SU-DHL-6 (cell line): ENCODE results near the gene AFG3L2.

ENCODE experiments used
- H2AFZ ChIP-seq: fragments of 200-600 bp; sonication (generic); 2 replicates; pipeline ENCODE4 v1.6.1; 2014; ENCODE audit warnings: low read depth, mild to moderate bottlenecking, moderate library complexity, mixed read lengths, antibody characterized with exemption, low read length; ENCODE audit not compliant: severe bottlenecking
- H3F3A ChIP-seq: fragments of 200-600 bp; shearing (Covaris generic); 2 replicates; pipeline ENCODE4 v1.6.0; 2016; ENCODE audit warnings: antibody characterized with exemption, mild to moderate bottlenecking; ENCODE audit not compliant: insufficient read depth
- H3K27ac ChIP-seq: fragments of 200-600 bp; sonication (generic); 2 replicates; pipeline ENCODE4 v1.5.1; 2016; ENCODE audit warnings: low read depth, mild to moderate bottlenecking, low read length, moderate library complexity, mixed read lengths
- H3K27me3 ChIP-seq: fragments of 200-600 bp; sonication (generic), shearing (Covaris generic); 2 replicates; pipeline ENCODE4 v1.6.0; 2014; ENCODE audit warnings: mild to moderate bottlenecking, low read length
- H3K36me3 ChIP-seq: fragments of 200-600 bp; sonication (generic); 2 replicates; pipeline ENCODE4 v1.6.1; 2014; ENCODE audit warnings: mild to moderate bottlenecking, low read length, mixed read lengths
- H3K4me2 ChIP-seq: fragments of 300-600, 200-600 bp; shearing (Covaris generic), sonication (generic); 2 replicates; pipeline ENCODE4 v1.6.0; 2014; ENCODE audit warnings: low read length, low read depth, mild to moderate bottlenecking; ENCODE audit not compliant: poor library complexity, severe bottlenecking
- H3K4me3 ChIP-seq: fragments of 200-600 bp; sonication (generic); 2 replicates; pipeline ENCODE4 v1.5.1; 2014; ENCODE audit warnings: antibody characterized with exemption, low read length, mild to moderate bottlenecking, mixed read lengths; ENCODE audit not compliant: insufficient read depth, poor library complexity, severe bottlenecking
- H3K79me2 ChIP-seq: fragments of 200-600 bp; sonication (generic); 2 replicates; pipeline ENCODE4 v1.6.1; 2014; ENCODE audit warnings: mild to moderate bottlenecking, low read length, moderate library complexity; ENCODE audit not compliant: insufficient read depth
- H3K9ac ChIP-seq: fragments of 200-600 bp; sonication (generic); 2 replicates; pipeline ENCODE4 v1.7.0; 2014; ENCODE audit warnings: mild to moderate bottlenecking, low read length
- H3K9me2 ChIP-seq: fragments of 200-600 bp; sonication (generic); replicated peaks from 2 replicates; pipeline ENCODE4 v1.6.1; 2014; ENCODE audit warnings: low read length; ENCODE audit not compliant: insufficient read depth
- H3K9me3 ChIP-seq: fragments of 200-600 bp; sonication (generic); 2 replicates; pipeline ENCODE4 v1.6.1; 2014; ENCODE audit warnings: low read length, mixed read lengths; ENCODE audit not compliant: insufficient read depth
- H4K20me1 ChIP-seq: fragments of 200-600 bp; sonication (generic); 2 replicates; pipeline ENCODE4 v1.6.1; 2014; ENCODE audit warnings: low read depth, mild to moderate bottlenecking, antibody characterized with exemption, low read length, moderate library complexity, mixed read lengths
- CTCF ChIP-seq: fragments of 200-600 bp; sonication (generic); IDR thresholded peaks from one replicate; pipeline ENCODE4 v1.5.1; 2017; ENCODE audit warnings: antibody characterized with exemption, mild to moderate bottlenecking, low read length, moderate library complexity; ENCODE audit not compliant: insufficient read depth, poor library complexity, severe bottlenecking
- EZH2phosphoT487 ChIP-seq: fragments of 200-600 bp; sonication (generic), shearing (Covaris generic); conservative IDR thresholded peaks from 2 replicates; pipeline ENCODE4 v1.6.1; 2018; ENCODE audit warnings: mild to moderate bottlenecking, antibody characterized with exemption, low read length, moderate library complexity, mixed read lengths

Gene AFG3L2

GRCh38 chr18:12293831-12294230 is 83.2 kb downstream of the AFG3L2 start:
- Histone ChIP-seq H3K27ac (no peak overlapping the region), H4K20me1 (no peaks in the 10 kb centered on the region), H3K4me2 (no peak overlapping the region), H3K9me3 (no peaks in the 10 kb centered on the region), H3F3A (no peaks in the 10 kb centered on the region), H3K9ac (no peak overlapping the region), H3K36me3 (no peaks in the 10 kb centered on the region), H2AFZ (no peak overlapping the region), H3K27me3 (no peaks in the 10 kb centered on the region), H3K4me3 (no peak overlapping the region), H3K9me2 (no peaks in the 10 kb centered on the region), H3K79me2 (no peaks in the 10 kb centered on the region)
- TF ChIP-seq EZH2phosphoT487 (no peak), CTCF (no peak)

- no peaks in the 10 kb centered on the region for H3K79me2 ChIP-seq
- H3K9ac ChIP-seq: no peak overlapping the region
- no peaks in the 10 kb centered on the region for H4K20me1 ChIP-seq
- no peaks in the 10 kb centered on the region for H3K36me3 ChIP-seq
- H3K9me3 ChIP-seq: no peaks in the 10 kb centered on the region
- no peaks in the 10 kb centered on the region for H3F3A ChIP-seq
- no peak overlapping the region for H3K27ac ChIP-seq
- no peak overlapping the region for H3K4me3 ChIP-seq
- no peak overlapping the region for H3K4me2 ChIP-seq
- no peaks in the 10 kb centered on the region for H3K27me3 ChIP-seq
- H2AFZ ChIP-seq: no peak overlapping the region
- TF ChIP-seq CTCF (no peak), EZH2phosphoT487 (no peak)
- H3K9me2 ChIP-seq: no peaks in the 10 kb centered on the region
Measured at GRCh38 chr18:12291690-12292089, 85.3 kb downstream of the AFG3L2 start.

GRCh38 chr18:12291161-12291560 is 85.9 kb downstream of the AFG3L2 start:
- Histone ChIP-seq H3K9me3 (no peaks in the 10 kb centered on the region), H3K27me3 (no peaks in the 10 kb centered on the region), H4K20me1 (no peaks in the 10 kb centered on the region), H3K79me2 (no peaks in the 10 kb centered on the region), H3F3A (no peaks in the 10 kb centered on the region), H3K9ac (no peak overlapping the region), H3K9me2 (no peaks in the 10 kb centered on the region), H2AFZ (no peak overlapping the region), H3K4me2 (no peak overlapping the region), H3K36me3 (no peaks in the 10 kb centered on the region), H3K4me3 (no peak overlapping the region), H3K27ac (no peak overlapping the region)
- no peak for TF ChIP-seq EZH2phosphoT487

GRCh38 chr18:12290086-12290485 is 86.9 kb downstream of the AFG3L2 start:
- Histone ChIP-seq H3K27ac (no peak overlapping the region), H3K36me3 (no peaks in the 10 kb centered on the region), H2AFZ (no peak overlapping the region), H3K9ac (no peak overlapping the region), H3K4me3 (no peak overlapping the region), H3K9me2 (no peaks in the 10 kb centered on the region), H3K27me3 (no peaks in the 10 kb centered on the region), H3K9me3 (no peaks in the 10 kb centered on the region), H4K20me1 (no peaks in the 10 kb centered on the region), H3F3A (no peaks in the 10 kb centered on the region), H3K79me2 (no peaks in the 10 kb centered on the region), H3K4me2 (no peak overlapping the region)
- no peak for TF ChIP-seq EZH2phosphoT487
- no peak for TF ChIP-seq CTCF
